SIG-M5 (cell line): ENCODE results near the gene C11orf91.
"Not testable (repeated sequence)": the region's sequence is repeated elsewhere in the genome, so short reads cannot be mapped to it uniquely, and the experiment has no call there.

Experiments
- DNase-seq: peaks from one replicate; lab custom pipeline; 2025; lab: John Stamatoyannopoulos, UW

Gene C11orf91

GRCh38 chr11:33696411-33696810 is 4.2 kb downstream of the C11orf91 start:
- no peak for DNase-seq

GRCh38 chr11:33695051-33695566 is 5.5 kb downstream of the C11orf91 start:
- DNase-seq = no peak

- DNase-seq = no peak
Measured at GRCh38 chr11:33694346-33695050, 6.1 kb downstream of the C11orf91 start.

GRCh38 chr11:33692541-33692940 is 8.1 kb downstream of the C11orf91 start:
- no peak for DNase-seq

GRCh38 chr11:33692013-33692504 is 8.6 kb downstream of the C11orf91 start:
- no peak for DNase-seq

GRCh38 chr11:33691066-33691864 is 9.4 kb downstream of the C11orf91 start:
- DNase-seq = no peak

- no peak for DNase-seq
Measured at GRCh38 chr11:33690290-33691065, 10.1 kb downstream of the C11orf91 start.

GRCh38 chr11:33689501-33689900 is 11.1 kb downstream of the C11orf91 start:
- DNase-seq = no peak

GRCh38 chr11:33689085-33689484 is 11.5 kb downstream of the C11orf91 start:
- DNase-seq = no peak

GRCh38 chr11:33687733-33688479 is 12.7 kb downstream of the C11orf91 start:
- DNase-seq = no peak

GRCh38 chr11:33685082-33685481 is 15.5 kb downstream of the C11orf91 start:
- no peak for DNase-seq

GRCh38 chr11:33684003-33684706 is 16.5 kb downstream of the C11orf91 start:
- DNase-seq = no peak

- DNase-seq = no peak
Measured at GRCh38 chr11:33682446-33682845, 18.2 kb downstream of the C11orf91 start.

- no peak for DNase-seq
Measured at GRCh38 chr11:33682019-33682418, 18.6 kb downstream of the C11orf91 start.

- not testable (repeated sequence) for DNase-seq
Measured at GRCh38 chr11:33678616-33679015, 22.0 kb downstream of the C11orf91 start.

- DNase-seq = no peak
Measured at GRCh38 chr11:33674035-33674814, 26.4 kb downstream of the C11orf91 start.

GRCh38 chr11:33672273-33672672 is 28.4 kb downstream of the C11orf91 start:
- DNase-seq = no peak

GRCh38 chr11:33670250-33671011 is 30.2 kb downstream of the C11orf91 start:
- no peak for DNase-seq

GRCh38 chr11:33669598-33670249 is 30.9 kb downstream of the C11orf91 start:
- no peak for DNase-seq
